Fibroblast of lung (primary cell): ENCODE data around the gene MICALL1. TPM values are rescaled to one million over a fixed set of nuclear protein-coding genes. Genes with fewer than 3 reads are reported as not detected.

Experiments used
- DNase-seq, 2 donors: peaks; one replicate each; pipeline versions ENCODE4 v3.0.0 to v3.0.0-alpha.2; 2010; ENCODE audit warnings: low read depth in 2 of 2
- H2AFZ ChIP-seq: 2 replicates; pipeline ENCODE4 v1.5.1; 2012; ENCODE audit warnings: low read length, control low read depth, inconsistent platforms
- H3K27ac ChIP-seq: 2 replicates; pipeline ENCODE4 v1.5.1; 2011; ENCODE audit warnings: low read length, control low read depth; ENCODE audit not compliant: insufficient read depth
- H3K27me3 ChIP-seq: 2 replicates; pipeline ENCODE4 v1.5.1; 2011; ENCODE audit warnings: mild to moderate bottlenecking, low read length; ENCODE audit not compliant: control insufficient read depth, insufficient read depth
- H3K36me3 ChIP-seq: 2 replicates; pipeline ENCODE4 v1.5.1; 2011; ENCODE audit warnings: low read length; ENCODE audit not compliant: control insufficient read depth, insufficient read depth
- H3K4me1 ChIP-seq: 2 replicates; pipeline ENCODE4 v1.5.1; 2011; ENCODE audit warnings: low read length; ENCODE audit not compliant: control insufficient read depth, insufficient read depth; ENCODE audit errors: extremely low read depth
- H3K4me2 ChIP-seq: 2 replicates; pipeline ENCODE4 v1.5.1; 2011; ENCODE audit warnings: low read length, control low read depth; ENCODE audit not compliant: insufficient read depth; ENCODE audit errors: extremely low read depth
- H3K4me3 ChIP-seq, 4 experiments: fragments of 200-600 bp in 1 of 4; sonication (generic) in 1 of 4; replicated peaks in 1 of 4; 2 replicates each; pipeline ENCODE4 v1.5.1; 2011 to 2016; ENCODE audit warnings: low read length in 4 of 4, low read depth in 3 of 4, mild to moderate bottlenecking in 3 of 4, control low read depth in 2 of 4, inconsistent platforms in 1 of 4, mixed read lengths in 1 of 4; ENCODE audit not compliant: insufficient read depth in 1 of 4; ENCODE audit errors: control extremely low read depth in 1 of 4
- H3K79me2 ChIP-seq: 2 replicates; pipeline ENCODE4 v1.5.1; 2012; ENCODE audit warnings: mild to moderate bottlenecking, low read length, inconsistent platforms; ENCODE audit not compliant: control insufficient read depth, insufficient read depth
- H3K9ac ChIP-seq: 2 replicates; pipeline ENCODE4 v1.5.1; 2011; ENCODE audit warnings: mild to moderate bottlenecking, low read length, control low read depth; ENCODE audit not compliant: insufficient read depth
- H3K9me3 ChIP-seq: 2 replicates; pipeline ENCODE4 v1.5.1; 2012; ENCODE audit warnings: low read depth, low read length; ENCODE audit not compliant: control insufficient read depth, insufficient read depth
- H4K20me1 ChIP-seq: 2 replicates; pipeline ENCODE4 v1.5.1; 2011; ENCODE audit warnings: low read length; ENCODE audit not compliant: control insufficient read depth, insufficient read depth; ENCODE audit errors: extremely low read depth
- EZH2 ChIP-seq: IDR thresholded peaks from 2 replicates; pipeline ENCODE4 v1.5.1; 2012; ENCODE audit warnings: low read length, control low read depth, mild to moderate bottlenecking; ENCODE audit errors: missing control alignments
- polyA plus RNA-seq, 2 donors: library from polyadenylated mRNA; depleted of rRNA in 1 of 2; stranded (reverse) in 1 of 2; unstranded in 1 of 2; fragments of >200 nt; gene quantifications; 2 replicates each; pipeline ENCODE4 v1.2.1, GENCODE V29; 2011 to 2012; ENCODE audit warnings: missing spikeins in 1 of 2
- total RNA-seq: library from RNA; depleted of rRNA; stranded (reverse); fragments of >200 nt; gene quantifications from 2 replicates; pipeline ENCODE4 v1.2.1, GENCODE V29; 2014
- TF ChIP-seq, protein P1 (sequence below), 2 donors: IDR thresholded peaks in 1 of 2; conservative IDR thresholded peaks in 1 of 2; 1 replicate in 1 of 2; 2 replicates in 1 of 2; pipeline ENCODE4 v1.5.1; 2011 to 2012; ENCODE audit warnings: low read length in 2 of 2, control low read depth in 1 of 2, inconsistent platforms in 1 of 2, low read depth in 1 of 2, mild to moderate bottlenecking in 1 of 2

The MICALL1 gene
- total and polyA plus RNA-seq, 2 donors (not counting 1 experiment from before 2014, with no cell fraction given): 17.2 to 19.5 TPM

DNA sequence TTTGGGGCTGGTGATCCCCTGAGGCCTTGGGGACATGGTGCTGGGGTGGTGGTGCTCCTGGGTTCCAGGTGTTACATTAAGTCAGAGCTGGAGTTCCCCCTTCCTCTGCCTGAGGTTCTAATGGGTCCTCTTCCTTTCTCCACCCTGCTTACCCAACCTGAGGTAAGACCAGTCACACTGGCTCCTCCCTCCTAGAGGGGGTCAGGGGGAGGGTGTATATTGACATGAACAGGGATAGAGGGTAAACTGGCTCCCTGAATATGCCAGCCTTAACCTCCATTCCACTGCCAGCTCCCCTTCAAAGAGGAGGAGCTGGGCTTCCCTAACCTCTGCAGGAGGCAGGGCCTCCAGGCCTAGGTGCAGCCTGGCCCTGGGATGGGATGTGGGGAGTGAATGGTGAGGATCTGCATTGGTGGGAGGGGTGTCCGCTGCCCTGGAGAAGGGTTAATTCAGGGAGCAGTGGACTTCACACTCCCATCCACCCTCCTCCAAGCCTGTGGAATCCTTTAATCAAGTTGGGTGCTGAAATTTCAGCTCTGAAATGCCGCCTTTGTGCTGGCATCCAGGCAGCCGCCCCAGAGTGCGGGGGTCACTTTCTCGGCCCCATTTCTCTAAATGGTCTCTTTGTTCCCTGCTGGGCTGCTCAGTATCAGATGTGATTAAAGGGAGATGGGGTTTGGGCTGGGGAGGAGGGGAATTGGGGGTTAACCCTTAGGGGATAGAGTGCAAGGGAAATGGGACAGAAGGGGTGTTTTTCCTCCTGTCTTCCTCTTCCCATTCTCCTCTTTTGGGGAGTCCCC, 62.6 kb downstream of the MICALL1 start:
- Histone ChIP-seq H3K9ac (no peak overlapping the region), H3K27me3 (no peaks in the 10 kb centered on the region), H3K4me3 (no peak overlapping the region), H3K36me3 (peaks cover 13% of the 10 kb centered on the region), H3K4me2 (no peak overlapping the region), H3K27ac (no peak overlapping the region), H3K9me3 (no peaks in the 10 kb centered on the region), H3K4me1 (peaks cover 2% of the 10 kb centered on the region), H4K20me1 (peaks cover 1% of the 10 kb centered on the region), H3K79me2 (no peaks in the 10 kb centered on the region), H2AFZ (no peak overlapping the region)
- DNase-seq: no peak
- no peak for TF ChIP-seq EZH2
- TF ChIP-seq, protein P1, sequence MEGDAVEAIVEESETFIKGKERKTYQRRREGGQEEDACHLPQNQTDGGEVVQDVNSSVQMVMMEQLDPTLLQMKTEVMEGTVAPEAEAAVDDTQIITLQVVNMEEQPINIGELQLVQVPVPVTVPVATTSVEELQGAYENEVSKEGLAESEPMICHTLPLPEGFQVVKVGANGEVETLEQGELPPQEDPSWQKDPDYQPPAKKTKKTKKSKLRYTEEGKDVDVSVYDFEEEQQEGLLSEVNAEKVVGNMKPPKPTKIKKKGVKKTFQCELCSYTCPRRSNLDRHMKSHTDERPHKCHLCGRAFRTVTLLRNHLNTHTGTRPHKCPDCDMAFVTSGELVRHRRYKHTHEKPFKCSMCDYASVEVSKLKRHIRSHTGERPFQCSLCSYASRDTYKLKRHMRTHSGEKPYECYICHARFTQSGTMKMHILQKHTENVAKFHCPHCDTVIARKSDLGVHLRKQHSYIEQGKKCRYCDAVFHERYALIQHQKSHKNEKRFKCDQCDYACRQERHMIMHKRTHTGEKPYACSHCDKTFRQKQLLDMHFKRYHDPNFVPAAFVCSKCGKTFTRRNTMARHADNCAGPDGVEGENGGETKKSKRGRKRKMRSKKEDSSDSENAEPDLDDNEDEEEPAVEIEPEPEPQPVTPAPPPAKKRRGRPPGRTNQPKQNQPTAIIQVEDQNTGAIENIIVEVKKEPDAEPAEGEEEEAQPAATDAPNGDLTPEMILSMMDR (conservative IDR thresholded peaks at IDR 0.05 in 1 of 2, IDR thresholded peaks at IDR 0.05 in 1 of 2; ENCODE audit: low read depth in 1 of 2, low read length in 2 of 2): no peak

DNA sequence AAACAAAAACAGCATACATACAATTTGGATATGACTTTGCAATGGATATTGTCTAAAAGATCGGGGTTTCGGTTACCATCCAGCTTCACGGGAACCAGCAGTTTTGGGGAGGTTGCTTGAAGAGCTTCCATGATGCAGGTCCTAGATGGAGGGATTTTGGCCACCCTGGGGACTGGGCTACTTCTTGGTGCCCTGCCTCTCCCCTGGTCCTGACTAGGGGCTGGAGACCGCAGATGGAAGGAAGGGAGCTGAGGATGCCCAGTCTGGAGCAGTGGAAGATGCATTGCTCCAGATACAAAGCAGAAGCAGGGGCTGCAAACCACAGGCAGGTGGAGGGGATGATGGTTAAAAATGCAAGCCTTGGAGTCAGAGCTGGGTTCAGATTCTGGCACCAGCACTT, 64.8 kb downstream of the MICALL1 start:
- no peak overlapping the region for H2AFZ ChIP-seq
- no peaks in the 10 kb centered on the region for H3K79me2 ChIP-seq
- H3K27me3 ChIP-seq: no peaks in the 10 kb centered on the region
- no peak for DNase-seq
- no peak overlapping the region for H3K27ac ChIP-seq
- H3K4me2 ChIP-seq: no peak overlapping the region
- H3K9ac ChIP-seq: no peak overlapping the region
- no peaks in the 10 kb centered on the region for H4K20me1 ChIP-seq
- TF ChIP-seq, protein P1 (conservative IDR thresholded peaks at IDR 0.05 in 1 of 2, IDR thresholded peaks at IDR 0.05 in 1 of 2; ENCODE audit: low read depth in 1 of 2, low read length in 2 of 2): no peak
- no peak for TF ChIP-seq EZH2
- no peaks in the 10 kb centered on the region for H3K9me3 ChIP-seq
- peaks cover 13% of the 10 kb centered on the region for H3K36me3 ChIP-seq
- peaks cover under 1% of the 10 kb centered on the region for H3K4me1 ChIP-seq
- H3K4me3 ChIP-seq: no peak overlapping the region

DNA sequence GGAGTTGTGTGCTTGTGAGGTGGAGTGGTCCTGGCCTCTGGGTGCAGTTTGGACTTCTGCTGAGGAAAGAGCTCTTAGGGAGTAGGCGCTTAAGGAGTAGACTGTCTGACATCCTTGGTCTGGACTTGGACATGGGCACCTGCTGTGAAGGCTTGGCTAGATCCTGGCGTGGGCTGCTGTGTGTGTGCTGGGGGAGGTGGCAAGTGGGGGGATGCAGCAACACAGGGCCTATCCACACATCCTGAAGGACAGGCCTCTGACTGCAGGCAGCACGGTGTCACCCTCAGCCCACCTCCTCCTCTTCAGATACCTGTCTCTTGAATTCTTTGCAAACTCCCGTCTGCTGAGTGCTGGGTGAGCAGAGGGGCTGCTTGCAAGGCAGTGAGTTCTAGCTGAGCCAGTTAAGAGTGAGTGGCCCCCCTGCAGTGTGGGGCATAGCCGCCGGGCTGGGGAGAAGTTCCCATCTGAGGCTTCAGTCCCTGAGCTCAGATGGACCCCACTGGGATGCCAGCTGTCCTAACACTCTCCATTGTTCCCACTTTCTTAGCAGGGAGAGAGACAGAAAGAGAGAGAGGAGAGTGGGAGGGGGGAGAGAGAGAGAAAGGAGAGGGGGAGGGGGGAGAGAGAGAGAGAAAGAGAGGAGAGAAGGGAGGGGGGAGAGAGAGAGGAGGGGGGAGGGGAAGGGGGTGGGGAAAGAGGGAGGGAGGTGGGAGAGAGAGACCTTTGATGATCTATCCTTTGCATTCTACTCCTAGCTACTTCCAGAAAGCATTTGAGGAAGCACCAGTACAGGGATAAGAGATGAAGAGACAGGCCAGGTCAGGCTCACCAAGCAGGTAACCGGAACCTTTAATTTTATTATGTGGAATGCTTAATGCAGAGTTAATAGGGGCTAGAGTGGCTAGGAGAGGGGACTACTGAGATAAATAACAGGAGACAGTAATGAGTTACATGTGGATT, 65.7 kb downstream of the MICALL1 start:
- DNase-seq: no peak
- H3K79me2 ChIP-seq: no peaks in the 10 kb centered on the region
- H3K4me3 ChIP-seq: no peak overlapping the region
- H3K4me2 ChIP-seq: no peak overlapping the region
- H3K36me3 ChIP-seq: peaks cover 9% of the 10 kb centered on the region
- no peak overlapping the region for H3K9ac ChIP-seq
- H3K27ac ChIP-seq: no peak overlapping the region
- H2AFZ ChIP-seq: no peak overlapping the region
- H3K9me3 ChIP-seq: no peaks in the 10 kb centered on the region
- H4K20me1 ChIP-seq: no peaks in the 10 kb centered on the region
- no peaks in the 10 kb centered on the region for H3K27me3 ChIP-seq
- no peaks in the 10 kb centered on the region for H3K4me1 ChIP-seq
- TF ChIP-seq EZH2: no peak
- TF ChIP-seq, protein P1 (conservative IDR thresholded peaks at IDR 0.05 in 1 of 2, IDR thresholded peaks at IDR 0.05 in 1 of 2; ENCODE audit: low read depth in 1 of 2, low read length in 2 of 2): no peak
